ENCODE data around the gene MEGF6.

The MEGF6 gene

DNA sequence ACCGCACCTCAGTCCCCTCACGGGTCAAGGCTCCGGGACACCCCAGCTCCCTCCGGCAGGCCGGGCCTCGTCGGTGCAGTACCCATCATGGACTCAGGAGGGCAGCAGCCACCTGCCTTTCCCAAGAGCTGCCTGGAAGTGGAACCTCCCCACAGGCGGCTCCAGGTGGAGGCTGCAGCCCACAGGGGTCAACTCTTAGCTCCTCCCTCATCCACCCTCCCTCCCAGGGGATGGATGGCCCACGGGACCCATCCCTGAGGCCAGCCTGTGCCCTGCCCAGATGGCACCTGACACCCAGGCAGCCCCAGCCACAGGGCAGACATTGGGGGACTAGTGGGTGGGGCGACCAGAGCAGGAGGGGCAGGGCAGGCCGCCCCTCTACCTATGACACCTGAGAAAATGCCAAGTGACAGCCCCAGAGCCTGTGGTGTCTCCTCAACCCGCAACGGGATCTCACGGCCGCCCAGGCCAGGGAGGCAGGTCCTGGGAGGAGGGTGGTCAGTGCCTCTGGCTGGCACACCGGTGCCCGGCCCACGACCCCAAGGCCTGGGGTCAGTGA lies 158.0 kb downstream of the MEGF6 start:
- Histone ChIP-seq H3K27me3 (ENCODE audit: insufficient read depth, poor library complexity, severe bottlenecking) (peaks cover 29% of the 10 kb centered on the region), H3K27ac (replicated peaks) (no peak overlapping the region)
- TF ChIP-seq CTCF (IDR thresholded peaks at IDR 0.05; ENCODE audit: insufficient read depth, low read length) (peak; percentile 62), GABPA (IDR thresholded peaks at IDR 0.05; ENCODE audit: low read depth) (no peak), REST (IDR thresholded peaks at IDR 0.05; ENCODE audit: insufficient replicate concordance, low read depth) (no peak), SPI1 (IDR thresholded peaks at IDR 0.05; ENCODE audit: borderline replicate concordance, low read depth) (no peak), POLR2AphosphoS5 (IDR thresholded peaks at IDR 0.05; ENCODE audit: low read depth) (no peak)

DNA sequence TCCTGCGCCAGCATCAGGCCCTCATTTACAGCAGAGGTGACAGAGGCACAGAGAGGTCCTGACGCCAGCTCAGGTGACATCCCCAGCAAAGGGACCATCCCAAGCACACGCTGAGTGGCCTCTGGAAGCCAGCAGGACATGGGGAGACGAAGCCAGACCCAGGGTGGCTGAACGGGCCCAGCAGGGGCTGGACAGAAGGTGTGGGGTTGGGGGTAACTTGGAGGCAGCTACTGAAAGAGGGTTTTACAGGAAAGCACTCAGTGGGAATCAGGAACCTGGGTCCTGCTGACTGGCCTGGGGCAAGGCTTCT lies 158.5 kb downstream of the MEGF6 start:
- Histone ChIP-seq H3K4me3 (replicated peaks; ENCODE audit: insufficient read depth, low read length) (no peak overlapping the region), H3K27ac (replicated peaks) (no peak overlapping the region), H3K27me3 (ENCODE audit: insufficient read depth, poor library complexity, severe bottlenecking) (peaks cover 29% of the 10 kb centered on the region)
- DNase-seq (ENCODE audit: low read depth in 1 of 2, low spot score in 1 of 2) = no peak
- TF ChIP-seq POLR2AphosphoS5 (IDR thresholded peaks at IDR 0.05; ENCODE audit: low read depth) = no peak
- TF ChIP-seq REST (IDR thresholded peaks at IDR 0.05; ENCODE audit: insufficient replicate concordance, low read depth) = no peak
- TF ChIP-seq SPI1 (IDR thresholded peaks at IDR 0.05; ENCODE audit: borderline replicate concordance, low read depth) = no peak
- no peak for TF ChIP-seq CTCF (IDR thresholded peaks at IDR 0.05; ENCODE audit: insufficient read depth, low read length)
- no peak for TF ChIP-seq GABPA (IDR thresholded peaks at IDR 0.05; ENCODE audit: low read depth)

More for the DNA sequence above, 158.0 kb downstream of the MEGF6 start:
- H3K4me3 ChIP-seq (replicated peaks; ENCODE audit: insufficient read depth, low read length) = no peak overlapping the region
- peak; percentile 21 to 61 for DNase-seq (ENCODE audit: low read depth in 1 of 2, low spot score in 1 of 2)

GRCh38 chr1:3451994-3452865 lies 159.1 kb downstream of the MEGF6 start:
- DNase-seq (ENCODE audit: low read depth in 1 of 2, low spot score in 1 of 2) = no peak
- H3K27me3 ChIP-seq (ENCODE audit: insufficient read depth, poor library complexity, severe bottlenecking) = peaks cover 27% of the 10 kb centered on the region
- no peak for TF ChIP-seq SPI1 (IDR thresholded peaks at IDR 0.05; ENCODE audit: borderline replicate concordance, low read depth)
- TF ChIP-seq CTCF (IDR thresholded peaks at IDR 0.05; ENCODE audit: insufficient read depth, low read length) = no peak
- no peak for TF ChIP-seq REST (IDR thresholded peaks at IDR 0.05; ENCODE audit: insufficient replicate concordance, low read depth)
- no peak for TF ChIP-seq GABPA (IDR thresholded peaks at IDR 0.05; ENCODE audit: low read depth)
- TF ChIP-seq POLR2AphosphoS5 (IDR thresholded peaks at IDR 0.05; ENCODE audit: low read depth) = no peak
- H3K4me3 ChIP-seq (replicated peaks; ENCODE audit: insufficient read depth, low read length) = no peak overlapping the region
- H3K27ac ChIP-seq (replicated peaks) = no peak overlapping the region
